K562 (cell line): Measurements from ENCODE around the gene LRRC25. TPM values are rescaled to one million over a fixed set of nuclear protein-coding genes. Genes with fewer than 3 reads are reported as not detected.

Source experiments
- ARID3B ChIP-seq: fragments of 250-450 bp; sonication (Bioruptor Pico); IDR thresholded peaks from 2 replicates; pipeline ENCODE4 v1.4.0; 2020; ENCODE audit warnings: borderline replicate concordance
- CREBBP ChIP-seq: IDR thresholded peaks from one replicate; pipeline ENCODE4 v1.6.1; 2012; ENCODE audit warnings: low read depth, mild to moderate bottlenecking, control low read depth, inconsistent platforms, low read length
- HOXB6 ChIP-seq: fragments of 250-450 bp; sonication (Bioruptor Pico); IDR thresholded peaks from 2 replicates; pipeline ENCODE4 v1.5.1; 2022; ENCODE audit warnings: mild to moderate bottlenecking, borderline replicate concordance
- KAT2B ChIP-seq: IDR thresholded peaks from one replicate; pipeline ENCODE4 v1.6.1; 2012; ENCODE audit warnings: low read depth, mild to moderate bottlenecking, control low read depth, inconsistent platforms, low read length, moderate library complexity
- MLX ChIP-seq, 2 experiments: fragments of 450-650 bp in 1 of 2; sonication (generic) in 1 of 2; formaldehyde crosslinking; conservative IDR thresholded peaks; 2 replicates each; pipeline versions ENCODE4 v1.4.0 to v1.8.1; 2020 to 2022; ENCODE audit warnings: mild to moderate bottlenecking in 1 of 2, missing genetic modification reagents in 1 of 2
- SMAD4 ChIP-seq: fragments of 250-450 bp; sonication (Bioruptor Pico); conservative IDR thresholded peaks from 2 replicates; pipeline ENCODE4 v1.8.0; 2021; ENCODE audit warnings: inconsistent platforms, mild to moderate bottlenecking, moderate library complexity
- ZNF766 ChIP-seq: fragments of 200-800 bp; sonication (Bioruptor generic); conservative IDR thresholded peaks from 2 replicates; pipeline ENCODE4 v1.6.1; 2016; ENCODE audit warnings: missing genetic modification characterization, missing compliant biosample characterization
- polyA plus RNA-seq, 8 experiments: library from polyadenylated mRNA; depleted of rRNA in 4 of 8; stranded (reverse) in 5 of 8; unstranded in 3 of 8; fragments of >200 nt; fragmentation: Nextera tagmentation in 2 of 8; fragmentation: Illumina TruSeq in 1 of 8; extraction: Ambion mirVana in 2 of 8; extraction: Trizol in 1 of 8; gene quantifications; 2 replicates each; pipeline versions ENCODE4 v1.2.1 to v1.2.3, GENCODE V29; 2011 to 2014; ENCODE audit warnings: inconsistent platforms in 1 of 8, missing spikeins in 1 of 8
- total RNA-seq, 7 experiments: library from RNA; depleted of rRNA in 6 of 7; stranded (reverse); fragments of >200 nt in 6 of 7; fragmentation: Illumina TruSeq in 2 of 7; extraction: Trizol in 2 of 7; gene quantifications; 2 replicates each; pipeline versions ENCODE4 v1.2.1 to v1.2.3, GENCODE V29; 2011 to 2021; ENCODE audit warnings: low replicate concordance in 1 of 7
- TF ChIP-seq, protein P1 (sequence below), 2 experiments: IDR thresholded peaks in 1 of 2; conservative IDR thresholded peaks in 1 of 2; 2 replicates each; pipeline ENCODE4 v1.6.1; 2016; ENCODE audit warnings: low read depth in 2 of 2, mild to moderate bottlenecking in 1 of 2, missing compliant biosample characterization in 1 of 2, missing genetic modification characterization in 1 of 2, moderate library complexity in 1 of 2
- TF ChIP-seq, protein P2 (sequence below), 2 experiments: fragments of 450-650 bp; IDR thresholded peaks; 2 replicates each; pipeline ENCODE4 v1.6.1; 2018; ENCODE audit warnings: mild to moderate bottlenecking in 2 of 2, low read depth in 1 of 2; ENCODE audit not compliant: partially characterized antibody in 2 of 2
- TF ChIP-seq, protein P3 (sequence below), 2 experiments: IDR thresholded peaks; 2 replicates each; pipeline ENCODE4 v1.6.1; 2012; ENCODE audit warnings: improper control_type of control experiment in 2 of 2, low read depth in 2 of 2, low read length in 2 of 2, borderline replicate concordance in 1 of 2

The LRRC25 gene
- total and polyA plus RNA-seq, 9 of the 15 experiments (the other 6 are each of a cell fraction or from before 2014, with no cell fraction given), result 0.07 to 0.36 (median 0.10) TPM; not detected in 3

- TF ChIP-seq ARID3B (no peak), HOXB6 (CRISPR knock-in tag) (no peak), CREBBP (peak; percentile 33), ZNF766 (CRISPR knock-in tag) (no peak), SMAD4 (CRISPR knock-in tag) (no peak), MLX (CRISPR knock-in tag; conservative IDR thresholded peaks at IDR 0.05) (no peak), KAT2B (no peak)
- TF ChIP-seq, protein P1, sequence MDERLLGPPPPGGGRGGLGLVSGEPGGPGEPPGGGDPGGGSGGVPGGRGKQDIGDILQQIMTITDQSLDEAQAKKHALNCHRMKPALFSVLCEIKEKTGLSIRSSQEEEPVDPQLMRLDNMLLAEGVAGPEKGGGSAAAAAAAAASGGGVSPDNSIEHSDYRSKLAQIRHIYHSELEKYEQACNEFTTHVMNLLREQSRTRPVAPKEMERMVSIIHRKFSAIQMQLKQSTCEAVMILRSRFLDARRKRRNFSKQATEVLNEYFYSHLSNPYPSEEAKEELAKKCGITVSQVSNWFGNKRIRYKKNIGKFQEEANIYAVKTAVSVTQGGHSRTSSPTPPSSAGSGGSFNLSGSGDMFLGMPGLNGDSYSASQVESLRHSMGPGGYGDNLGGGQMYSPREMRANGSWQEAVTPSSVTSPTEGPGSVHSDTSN (CRISPR knock-in tag; IDR thresholded peaks at IDR 0.05; ENCODE audit: low read depth), result no peak
- TF ChIP-seq, protein P1 (tag; conservative IDR thresholded peaks at IDR 0.05; ENCODE audit: low read depth), result no peak
- TF ChIP-seq, protein P2, sequence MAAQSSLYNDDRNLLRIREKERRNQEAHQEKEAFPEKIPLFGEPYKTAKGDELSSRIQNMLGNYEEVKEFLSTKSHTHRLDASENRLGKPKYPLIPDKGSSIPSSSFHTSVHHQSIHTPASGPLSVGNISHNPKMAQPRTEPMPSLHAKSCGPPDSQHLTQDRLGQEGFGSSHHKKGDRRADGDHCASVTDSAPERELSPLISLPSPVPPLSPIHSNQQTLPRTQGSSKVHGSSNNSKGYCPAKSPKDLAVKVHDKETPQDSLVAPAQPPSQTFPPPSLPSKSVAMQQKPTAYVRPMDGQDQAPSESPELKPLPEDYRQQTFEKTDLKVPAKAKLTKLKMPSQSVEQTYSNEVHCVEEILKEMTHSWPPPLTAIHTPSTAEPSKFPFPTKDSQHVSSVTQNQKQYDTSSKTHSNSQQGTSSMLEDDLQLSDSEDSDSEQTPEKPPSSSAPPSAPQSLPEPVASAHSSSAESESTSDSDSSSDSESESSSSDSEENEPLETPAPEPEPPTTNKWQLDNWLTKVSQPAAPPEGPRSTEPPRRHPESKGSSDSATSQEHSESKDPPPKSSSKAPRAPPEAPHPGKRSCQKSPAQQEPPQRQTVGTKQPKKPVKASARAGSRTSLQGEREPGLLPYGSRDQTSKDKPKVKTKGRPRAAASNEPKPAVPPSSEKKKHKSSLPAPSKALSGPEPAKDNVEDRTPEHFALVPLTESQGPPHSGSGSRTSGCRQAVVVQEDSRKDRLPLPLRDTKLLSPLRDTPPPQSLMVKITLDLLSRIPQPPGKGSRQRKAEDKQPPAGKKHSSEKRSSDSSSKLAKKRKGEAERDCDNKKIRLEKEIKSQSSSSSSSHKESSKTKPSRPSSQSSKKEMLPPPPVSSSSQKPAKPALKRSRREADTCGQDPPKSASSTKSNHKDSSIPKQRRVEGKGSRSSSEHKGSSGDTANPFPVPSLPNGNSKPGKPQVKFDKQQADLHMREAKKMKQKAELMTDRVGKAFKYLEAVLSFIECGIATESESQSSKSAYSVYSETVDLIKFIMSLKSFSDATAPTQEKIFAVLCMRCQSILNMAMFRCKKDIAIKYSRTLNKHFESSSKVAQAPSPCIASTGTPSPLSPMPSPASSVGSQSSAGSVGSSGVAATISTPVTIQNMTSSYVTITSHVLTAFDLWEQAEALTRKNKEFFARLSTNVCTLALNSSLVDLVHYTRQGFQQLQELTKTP (IDR thresholded peaks at IDR 0.05; ENCODE audit: low read depth in 1 of 2, partially characterized antibody in 2 of 2), result no peak
- TF ChIP-seq, protein P3, sequence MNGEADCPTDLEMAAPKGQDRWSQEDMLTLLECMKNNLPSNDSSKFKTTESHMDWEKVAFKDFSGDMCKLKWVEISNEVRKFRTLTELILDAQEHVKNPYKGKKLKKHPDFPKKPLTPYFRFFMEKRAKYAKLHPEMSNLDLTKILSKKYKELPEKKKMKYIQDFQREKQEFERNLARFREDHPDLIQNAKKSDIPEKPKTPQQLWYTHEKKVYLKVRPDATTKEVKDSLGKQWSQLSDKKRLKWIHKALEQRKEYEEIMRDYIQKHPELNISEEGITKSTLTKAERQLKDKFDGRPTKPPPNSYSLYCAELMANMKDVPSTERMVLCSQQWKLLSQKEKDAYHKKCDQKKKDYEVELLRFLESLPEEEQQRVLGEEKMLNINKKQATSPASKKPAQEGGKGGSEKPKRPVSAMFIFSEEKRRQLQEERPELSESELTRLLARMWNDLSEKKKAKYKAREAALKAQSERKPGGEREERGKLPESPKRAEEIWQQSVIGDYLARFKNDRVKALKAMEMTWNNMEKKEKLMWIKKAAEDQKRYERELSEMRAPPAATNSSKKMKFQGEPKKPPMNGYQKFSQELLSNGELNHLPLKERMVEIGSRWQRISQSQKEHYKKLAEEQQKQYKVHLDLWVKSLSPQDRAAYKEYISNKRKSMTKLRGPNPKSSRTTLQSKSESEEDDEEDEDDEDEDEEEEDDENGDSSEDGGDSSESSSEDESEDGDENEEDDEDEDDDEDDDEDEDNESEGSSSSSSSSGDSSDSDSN (IDR thresholded peaks at IDR 0.05; ENCODE audit: borderline replicate concordance in 1 of 2, low read depth in 2 of 2, low read length in 2 of 2), result no peak
Observed at GRCh38 chr19:18441804-18442788, 44.7 kb upstream of the LRRC25 start (continued).
